HG03457 (cell line): ENCODE data around the gene CHRNA1.

ENCODE experiments used
- ATAC-seq: cut with Tn5 transposase; IDR thresholded peaks from one replicate; pipeline ENCODE4 v1.9.1; 2021; ENCODE audit warnings: moderate number of reproducible peaks; ENCODE audit not compliant: unreplicated experiment

Gene CHRNA1

GRCh38 chr2:174764280-174765255 is at the start of gene CHRNA1:
Gene CHRNA1, minus strand, starts transcription at chr2:174764472. Its CDS starts 78 bp downstream, at chr2:174764394.
- ATAC-seq, result no peak

DNA sequence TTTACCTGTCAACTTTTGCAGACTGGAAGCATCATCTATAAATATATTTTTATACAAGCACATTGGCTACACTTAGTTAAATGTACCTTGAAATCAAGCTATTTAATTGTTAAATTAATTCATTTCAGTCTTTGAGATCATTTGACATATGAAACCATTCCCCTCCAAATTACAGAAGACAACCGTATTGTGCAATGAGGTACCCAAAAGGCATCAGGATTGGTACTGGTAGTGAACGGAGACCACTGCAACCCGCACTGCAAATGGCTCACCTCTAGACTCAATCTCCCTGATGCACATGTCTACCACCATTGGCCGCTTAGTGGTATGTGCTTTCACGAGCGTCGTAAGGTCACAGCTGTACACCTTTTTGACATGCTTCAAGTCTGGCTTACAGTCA is 47.8 kb upstream of the CHRNA1 start:
- no peak for ATAC-seq

- ATAC-seq, result no peak
These were observed 43.7 kb upstream of the CHRNA1 start for GRCh38 chr2:174807931-174808330.

GRCh38 chr2:174805803-174806202 is 41.5 kb upstream of the CHRNA1 start:
- no peak for ATAC-seq

DNA sequence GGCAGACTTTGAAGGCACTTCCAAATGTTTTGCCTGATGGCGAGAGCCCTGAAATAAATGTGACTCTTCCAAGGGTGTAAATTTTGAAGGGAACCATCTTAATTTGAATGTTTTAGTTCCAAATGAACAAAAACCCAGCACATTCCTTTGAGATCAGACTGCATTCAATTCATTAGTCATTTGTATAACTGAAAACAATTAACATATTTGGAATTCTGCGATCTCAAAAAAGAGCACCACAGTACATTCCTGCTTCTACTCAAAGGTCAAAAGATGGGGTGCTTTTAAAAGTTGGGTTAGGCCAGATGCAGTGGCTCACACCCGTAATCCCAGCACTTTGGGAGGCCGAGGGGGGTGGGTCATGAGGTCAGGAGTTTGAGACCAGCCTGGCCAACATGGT is 38.2 kb upstream of the CHRNA1 start:
- ATAC-seq, result no peak

- no peak for ATAC-seq
These were observed 36.3 kb upstream of the CHRNA1 start for GRCh38 chr2:174800436-174801205.

DNA sequence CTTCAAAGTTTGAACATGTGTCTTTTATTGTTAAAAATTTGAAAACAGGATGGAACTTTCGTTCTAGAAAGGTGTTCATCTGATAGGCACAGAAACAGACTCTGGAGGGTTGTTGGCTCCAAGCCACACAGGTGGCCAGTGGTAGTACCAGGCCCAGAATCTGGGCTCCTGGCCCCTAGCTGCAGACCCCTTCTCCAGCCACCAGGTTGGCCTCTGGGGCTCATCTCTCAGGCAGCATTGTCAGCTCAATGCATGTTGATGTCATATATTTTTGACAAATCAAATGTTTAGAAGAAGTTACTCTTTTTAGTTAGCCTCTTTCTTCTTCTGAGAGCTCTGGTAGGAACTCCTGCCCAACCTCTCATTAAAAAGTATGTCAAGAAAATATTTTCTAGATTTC is 34.5 kb upstream of the CHRNA1 start:
- ATAC-seq, result no peak

DNA sequence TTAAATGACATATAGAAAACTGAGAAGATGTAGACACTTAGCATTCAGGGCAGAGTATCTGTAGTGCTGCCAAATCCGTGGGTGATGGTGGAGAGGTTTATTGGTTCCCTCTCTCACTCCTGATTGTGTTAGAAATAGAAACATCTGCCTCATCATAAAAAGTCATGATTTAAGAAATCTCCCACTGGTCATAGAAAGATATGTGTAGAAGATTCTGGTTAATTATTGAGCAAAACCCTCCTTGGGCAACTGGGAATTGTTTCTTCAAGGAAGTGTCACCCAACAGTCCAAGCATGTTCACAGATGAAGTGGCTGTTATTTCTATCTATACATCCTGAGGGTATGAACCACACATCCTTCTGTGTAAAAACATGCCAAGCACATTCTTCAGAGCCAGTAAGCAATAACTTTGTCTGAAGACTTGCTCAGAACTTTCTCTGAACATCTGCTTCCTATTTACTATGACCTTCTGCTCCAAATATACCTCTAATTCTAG is 33.6 kb upstream of the CHRNA1 start:
- no peak for ATAC-seq

- ATAC-seq, result no peak
These were observed 32.1 kb upstream of the CHRNA1 start for GRCh38 chr2:174796319-174796771.

DNA sequence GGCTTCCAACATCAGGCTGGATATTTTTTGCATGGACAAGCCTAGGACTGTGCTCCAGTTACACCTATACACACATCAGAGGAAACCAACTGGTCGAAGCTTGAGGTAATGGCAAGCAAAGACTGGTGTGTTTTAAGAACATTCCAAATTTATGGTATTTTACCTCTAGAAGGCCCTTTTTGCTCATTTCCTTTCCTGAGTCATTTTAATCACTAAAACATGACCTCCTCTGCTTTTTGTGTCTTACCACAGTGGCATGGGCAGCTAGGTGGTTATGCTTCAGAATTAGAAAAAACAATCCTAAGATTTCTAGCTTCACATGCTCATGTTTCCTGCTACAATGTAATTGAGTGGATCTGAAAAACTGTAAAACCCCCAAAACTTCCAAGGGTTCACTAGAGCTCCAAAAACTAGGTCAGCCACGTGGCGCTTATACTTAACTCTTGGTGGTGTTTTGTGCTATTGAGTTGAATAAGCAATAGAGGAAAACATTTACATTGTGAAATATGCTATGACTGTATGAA is 30.6 kb upstream of the CHRNA1 start:
- ATAC-seq, result no peak

GRCh38 chr2:174792309-174793025 is 28.2 kb upstream of the CHRNA1 start:
- no peak for ATAC-seq

GRCh38 chr2:174791746-174792280 is 27.5 kb upstream of the CHRNA1 start:
- ATAC-seq, result no peak

DNA sequence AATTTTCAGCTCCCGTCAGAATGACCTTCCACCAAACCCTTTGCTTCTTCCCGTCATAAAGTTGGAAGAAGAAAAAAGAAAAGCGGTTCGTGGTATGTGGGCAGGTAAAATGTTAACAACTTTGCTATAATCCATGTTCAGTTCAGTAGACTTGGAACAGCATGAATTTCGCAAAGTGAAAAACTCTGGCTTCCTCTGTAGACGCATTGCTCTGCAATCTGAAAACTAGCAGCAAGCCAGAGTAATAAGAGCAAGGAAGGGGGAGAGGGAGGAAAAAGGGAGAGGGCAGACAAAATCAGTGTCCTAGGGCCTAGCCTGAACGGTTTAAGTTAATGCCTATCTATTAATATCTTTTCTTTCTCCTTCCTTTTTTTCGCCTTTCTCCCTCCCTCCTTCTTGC is 26.7 kb upstream of the CHRNA1 start:
- ATAC-seq, result no peak

DNA sequence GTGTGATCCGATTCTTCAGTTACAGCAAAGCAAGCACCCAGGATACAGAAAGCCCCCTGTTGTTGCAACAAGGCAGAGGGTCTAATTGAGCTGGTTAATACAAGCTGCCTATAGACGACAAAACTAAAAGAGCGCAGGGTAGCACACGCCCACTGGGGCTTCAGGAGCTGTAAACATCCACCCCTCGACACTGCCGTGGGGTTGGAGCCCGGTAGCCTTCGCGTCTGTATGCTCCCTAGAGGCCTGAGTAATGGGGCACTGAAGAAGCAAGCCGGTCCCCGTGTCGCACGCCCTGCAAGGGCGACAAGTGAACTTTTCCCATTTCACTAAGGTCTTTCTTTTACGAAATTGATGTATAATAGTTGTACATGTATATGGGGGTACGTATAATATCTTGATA is 24.7 kb upstream of the CHRNA1 start:
- ATAC-seq, result no peak

GRCh38 chr2:174788291-174788929 is 24.1 kb upstream of the CHRNA1 start:
- ATAC-seq, result no peak

DNA sequence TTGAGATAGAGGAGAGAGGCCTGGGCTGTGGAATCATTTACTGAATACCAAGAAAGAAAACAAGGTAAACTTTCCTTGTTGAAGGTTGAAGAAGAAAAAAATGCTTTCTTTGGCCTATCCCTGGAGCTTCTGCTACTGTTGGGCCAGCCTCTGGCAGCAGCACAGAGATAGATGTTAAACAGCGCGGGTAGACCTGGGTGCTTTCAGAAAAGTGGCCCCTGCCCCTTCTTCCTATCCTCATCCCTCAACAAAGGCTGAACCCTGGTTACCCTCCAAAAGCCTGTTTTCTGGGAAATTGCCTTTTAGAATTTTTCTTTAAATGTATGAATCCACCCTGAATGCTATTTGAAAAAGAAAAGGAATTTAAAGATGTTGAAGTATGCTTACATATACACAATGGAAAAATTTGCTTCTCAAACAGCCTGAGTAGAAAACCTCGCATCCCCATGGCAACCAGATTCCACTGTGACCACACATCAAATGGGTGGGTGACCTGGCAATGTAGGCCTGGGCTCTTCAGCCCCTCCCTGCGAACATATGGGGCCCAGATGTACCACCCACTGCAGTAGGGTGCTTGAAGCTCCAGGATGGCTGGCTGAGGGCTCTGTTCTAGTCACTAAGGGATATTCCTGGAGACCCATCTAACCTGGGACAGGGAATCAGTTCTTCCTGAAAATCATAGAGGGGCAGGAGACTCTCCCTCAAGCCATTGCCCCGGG is 23.4 kb upstream of the CHRNA1 start:
- ATAC-seq, result no peak

DNA sequence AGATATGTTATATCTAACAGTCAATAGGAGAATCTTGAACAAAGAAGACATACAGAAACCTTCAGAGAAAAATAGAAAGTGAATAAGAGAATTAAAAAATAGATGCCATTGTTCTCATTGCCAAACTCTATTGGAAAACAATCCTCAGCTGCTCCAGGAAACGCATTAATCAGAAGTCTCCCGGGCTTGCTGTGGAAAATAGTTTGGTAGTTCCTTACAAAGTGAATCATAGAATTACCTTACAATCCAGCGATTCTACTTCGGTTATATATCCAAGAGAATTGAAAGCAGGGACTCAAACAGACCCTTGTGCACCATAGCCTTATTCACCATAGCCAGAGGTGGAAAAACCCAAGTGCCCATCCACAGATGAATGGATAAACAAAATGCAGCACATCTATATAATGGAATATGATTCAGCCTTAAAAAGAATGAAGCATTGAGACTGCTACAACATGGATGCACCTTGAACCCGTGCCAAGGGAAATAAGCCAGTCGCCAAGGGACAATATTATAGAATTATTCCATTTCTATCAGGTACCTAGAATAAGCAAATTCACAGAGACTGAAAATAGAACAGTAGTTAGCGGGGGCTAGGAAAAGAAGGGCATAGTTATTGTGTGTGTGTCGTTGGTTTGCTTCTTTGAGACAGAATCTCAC is 21.9 kb upstream of the CHRNA1 start:
- ATAC-seq, result no peak

- no peak for ATAC-seq
These were observed 21.2 kb upstream of the CHRNA1 start for GRCh38 chr2:174785481-174785880.

- no peak for ATAC-seq
These were observed 20.6 kb upstream of the CHRNA1 start for GRCh38 chr2:174784909-174785308.
